Lower lobe of right lung (tissue), 2 donors: ENCODE results near the gene TKFC. TPM values are rescaled to one million over a fixed set of nuclear protein-coding genes. Genes with fewer than 3 reads are reported as not detected.

Source experiments
- ATAC-seq, 2 donors: fragments of 200-7000 bp; cut with Tn5 transposase; one replicate each; pipeline ENCODE4 v1.9.1; 2020 to 2022; ENCODE audit warnings: mild to moderate bottlenecking in 2 of 2, moderate library complexity in 2 of 2
- DNase-seq: peaks from one replicate; pipeline ENCODE4 v3.0.0-alpha.2; 2020
- H3K27ac ChIP-seq: fragments of 200-600 bp; one replicate; pipeline ENCODE4 v1.8.0; 2022
- H3K27me3 ChIP-seq: fragments of 200-600 bp; one replicate; pipeline ENCODE4 v1.8.0; 2022; ENCODE audit warnings: low read depth
- H3K36me3 ChIP-seq: fragments of 200-600 bp; one replicate; pipeline ENCODE4 v1.8.0; 2022; ENCODE audit warnings: mild to moderate bottlenecking
- H3K4me1 ChIP-seq: fragments of 200-600 bp; one replicate; pipeline ENCODE4 v1.8.0; 2022
- H3K4me3 ChIP-seq: fragments of 200-600 bp; one replicate; pipeline ENCODE4 v1.8.0; 2022; ENCODE audit warnings: mild to moderate bottlenecking
- H3K9me3 ChIP-seq: fragments of 200-600 bp; one replicate; pipeline ENCODE4 v1.8.0; 2022
- CTCF ChIP-seq: fragments of 200-600 bp; IDR thresholded peaks from one replicate; pipeline ENCODE4 v1.8.0; 2022; ENCODE audit warnings: antibody characterized with exemption, mild to moderate bottlenecking
- intact Hi-C: fragments of 100-400 bp; cut with DNase I; formaldehyde crosslinking; loops from one replicate; pipeline ENCODE4 v1.11.0; 2022
- total RNA-seq: library from RNA; stranded (reverse); fragmentation: NEBNext Ultra II Directional; extraction: Animal tissue kit (Norgen Biotek cat#: 25700); gene quantifications from one replicate; pipeline ENCODE4 v1.2.1, GENCODE V29; 2021
- donor health status: DM: no; HTN: yes; CAD: no; lungs with severe emphysema.

The TKFC gene
- total RNA-seq, 1 donor from 2014 or later = 35.0 TPM

GRCh38 chr11:61325649-61326414, 7.2 kb upstream of the TKFC start:
- Histone ChIP-seq H3K4me3 (no peak overlapping the region), H3K4me1 (peaks cover 3% of the 10 kb centered on the region), H3K36me3 (peaks cover 93% of the 10 kb centered on the region), H3K27me3 (no peaks in the 10 kb centered on the region), H3K9me3 (no peaks in the 10 kb centered on the region), H3K27ac (no peak overlapping the region)
- ATAC-seq (peak in 1 of 2 donors; percentile 39), DNase-seq (no peak)
- intact Hi-C loops = no loop called here
- TF ChIP-seq CTCF = no peak

GRCh38 chr11:61327669-61328071, 5.4 kb upstream of the TKFC start:
- intact Hi-C loops = no loop called here
- H3K36me3 ChIP-seq = peaks cover 75% of the 10 kb centered on the region

GRCh38 chr11:61328351-61328750, 4.7 kb upstream of the TKFC start:
- Histone ChIP-seq H3K27me3 (no peaks in the 10 kb centered on the region), H3K27ac (no peak overlapping the region), H3K36me3 (peaks cover 68% of the 10 kb centered on the region), H3K4me1 (peaks cover 21% of the 10 kb centered on the region), H3K9me3 (no peaks in the 10 kb centered on the region), H3K4me3 (no peak overlapping the region)
- DNase-seq = no peak
- TF ChIP-seq CTCF = no peak
- intact Hi-C loops = no loop called here
- no peak for ATAC-seq

More at GRCh38 chr11:61327669-61328071, 5.4 kb upstream of the TKFC start:
- H3K4me3 ChIP-seq = no peak overlapping the region
- H3K4me1 ChIP-seq = peaks cover 20% of the 10 kb centered on the region
- H3K9me3 ChIP-seq = no peaks in the 10 kb centered on the region
- TF ChIP-seq CTCF = no peak
- DNase-seq (no peak), ATAC-seq (no peak)
- no peak overlapping the region for H3K27ac ChIP-seq
- H3K27me3 ChIP-seq = no peaks in the 10 kb centered on the region

GRCh38 chr11:61329871-61330270, 3.2 kb upstream of the TKFC start:
- peaks cover 28% of the 10 kb centered on the region for H3K4me1 ChIP-seq
- H3K9me3 ChIP-seq = no peaks in the 10 kb centered on the region
- TF ChIP-seq CTCF = no peak
- no peak overlapping the region for H3K4me3 ChIP-seq
- DNase-seq (no peak), ATAC-seq (no peak)
- peaks cover 53% of the 10 kb centered on the region for H3K36me3 ChIP-seq
- H3K27me3 ChIP-seq = no peaks in the 10 kb centered on the region
- no peak overlapping the region for H3K27ac ChIP-seq
- intact Hi-C loops = loop anchor here (10.0 kb wide), 1 partner anchor 65 kb away; the partner anchor contains the start of gene TMEM216

- Histone ChIP-seq H3K27ac (peak overlapping the region; percentile 92), H3K4me1 (peaks cover 44% of the 10 kb centered on the region), H3K4me3 (peak overlapping the region; percentile 89), H3K36me3 (peaks cover 35% of the 10 kb centered on the region), H3K9me3 (no peaks in the 10 kb centered on the region), H3K27me3 (no peaks in the 10 kb centered on the region)
- no peak for DNase-seq
- ATAC-seq = no peak
- TF ChIP-seq CTCF = no peak
- intact Hi-C loops = loop anchor here (10.0 kb wide), 1 partner anchor 63 kb away; the partner anchor contains the start of gene TMEM216
Measured at GRCh38 chr11:61331651-61332050, 1.4 kb upstream of the TKFC start.
